ENCODE results near the gene PTPN21. TPM values are rescaled to one million over a fixed set of nuclear protein-coding genes. Genes with fewer than 3 reads are reported as not detected.

PTPN21 gene
- total and polyA plus RNA-seq, 7 donors = 4.7 to 27.3 (median 14.8) TPM

DNA sequence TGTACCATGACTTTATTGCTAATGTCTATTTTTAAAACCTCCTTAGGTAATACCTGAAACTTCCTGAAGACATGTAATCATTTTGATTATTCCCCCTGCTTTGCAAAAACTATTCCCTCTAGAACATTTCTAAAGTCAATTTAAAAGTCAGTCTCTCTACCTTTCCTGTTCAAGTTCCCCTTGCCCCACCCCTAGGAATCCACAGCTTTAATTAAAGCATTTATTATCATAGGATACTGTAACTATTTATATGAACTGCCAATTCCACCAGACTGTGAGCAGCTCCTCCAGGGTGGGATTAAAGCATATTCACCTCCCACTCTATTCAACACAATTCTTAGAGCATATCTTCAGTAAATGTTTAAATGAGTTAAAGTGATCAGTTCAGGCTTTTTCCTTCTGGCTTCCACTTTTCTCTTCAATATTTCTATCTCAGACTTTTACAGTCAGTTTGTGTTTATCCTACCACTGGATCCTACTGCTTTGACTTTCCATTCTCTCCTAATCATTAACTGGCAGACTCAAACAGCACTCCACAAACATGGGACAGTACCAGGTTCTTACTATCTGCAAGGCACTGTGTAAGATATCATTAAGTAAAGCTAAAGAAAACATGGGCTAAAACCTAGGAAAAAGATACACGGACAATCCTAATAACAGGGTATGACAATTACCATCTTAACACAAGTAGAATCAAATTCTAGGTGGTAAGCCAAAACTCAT, 39.1 kb downstream of the PTPN21 start:
- Histone ChIP-seq H3K36me3 (ENCODE audit: insufficient read depth in 1 of 2, low read depth in 1 of 2) (peaks cover 0 to 26% of the 10 kb centered on the region in 2 donors), H3K4me3 (no peak overlapping the region), H3K9me3 (no peaks in the 10 kb centered on the region), H3K27me3 (ENCODE audit: insufficient read depth in 3 of 3, low read length in 2 of 3) (no peaks in the 10 kb centered on the region), H3K4me1 (no peaks in the 10 kb centered on the region), H3K27ac (no peak overlapping the region)
- TF ChIP-seq, protein P1, sequence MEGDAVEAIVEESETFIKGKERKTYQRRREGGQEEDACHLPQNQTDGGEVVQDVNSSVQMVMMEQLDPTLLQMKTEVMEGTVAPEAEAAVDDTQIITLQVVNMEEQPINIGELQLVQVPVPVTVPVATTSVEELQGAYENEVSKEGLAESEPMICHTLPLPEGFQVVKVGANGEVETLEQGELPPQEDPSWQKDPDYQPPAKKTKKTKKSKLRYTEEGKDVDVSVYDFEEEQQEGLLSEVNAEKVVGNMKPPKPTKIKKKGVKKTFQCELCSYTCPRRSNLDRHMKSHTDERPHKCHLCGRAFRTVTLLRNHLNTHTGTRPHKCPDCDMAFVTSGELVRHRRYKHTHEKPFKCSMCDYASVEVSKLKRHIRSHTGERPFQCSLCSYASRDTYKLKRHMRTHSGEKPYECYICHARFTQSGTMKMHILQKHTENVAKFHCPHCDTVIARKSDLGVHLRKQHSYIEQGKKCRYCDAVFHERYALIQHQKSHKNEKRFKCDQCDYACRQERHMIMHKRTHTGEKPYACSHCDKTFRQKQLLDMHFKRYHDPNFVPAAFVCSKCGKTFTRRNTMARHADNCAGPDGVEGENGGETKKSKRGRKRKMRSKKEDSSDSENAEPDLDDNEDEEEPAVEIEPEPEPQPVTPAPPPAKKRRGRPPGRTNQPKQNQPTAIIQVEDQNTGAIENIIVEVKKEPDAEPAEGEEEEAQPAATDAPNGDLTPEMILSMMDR (IDR thresholded peaks at IDR 0.05) = no peak
- intact Hi-C loops (cut with DNase I) = no loop called here
- no peak for DNase-seq
- WGBS, 3 donors = 81 to 88% (median 86%) methylated on average over 1 of the region's 1 CpG
- ATAC-seq = no peak

GRCh38 chr14:88507208-88507607, 47.6 kb downstream of the PTPN21 start:
- TF ChIP-seq, protein P1 (IDR thresholded peaks at IDR 0.05) = no peak
- H3K36me3 ChIP-seq (ENCODE audit: insufficient read depth in 1 of 2, low read depth in 1 of 2) = peaks cover 0 to 52% of the 10 kb centered on the region in 2 donors
- 95 to 97% (median 96%) methylated on average over 1 of the region's 1 CpG for WGBS, 3 donors

GRCh38 chr14:88505621-88506020, 49.2 kb downstream of the PTPN21 start:
- TF ChIP-seq, protein P1 (IDR thresholded peaks at IDR 0.05) = no peak
- Histone ChIP-seq H3K36me3 (ENCODE audit: insufficient read depth in 1 of 2, low read depth in 1 of 2) (peaks cover 3 to 68% of the 10 kb centered on the region in 2 donors), H3K27ac (no peak overlapping the region), H3K4me3 (no peak overlapping the region), H3K27me3 (ENCODE audit: insufficient read depth in 3 of 3, low read length in 2 of 3) (no peaks in the 10 kb centered on the region), H3K9me3 (no peaks in the 10 kb centered on the region), H3K4me1 (no peaks in the 10 kb centered on the region)
- DNase-seq (no peak), ATAC-seq (no peak)
- intact Hi-C loops (cut with DNase I) = no loop called here

More at GRCh38 chr14:88507208-88507607, 47.6 kb downstream of the PTPN21 start:
- H3K27me3 ChIP-seq (ENCODE audit: insufficient read depth in 3 of 3, low read length in 2 of 3) = no peaks in the 10 kb centered on the region
- no peak overlapping the region for H3K27ac ChIP-seq
- no peak for DNase-seq
- H3K4me3 ChIP-seq = no peak overlapping the region
- no peaks in the 10 kb centered on the region for H3K9me3 ChIP-seq
- intact Hi-C loops (cut with DNase I) = no loop called here
- H3K4me1 ChIP-seq = no peaks in the 10 kb centered on the region
- no peak for ATAC-seq

DNA sequence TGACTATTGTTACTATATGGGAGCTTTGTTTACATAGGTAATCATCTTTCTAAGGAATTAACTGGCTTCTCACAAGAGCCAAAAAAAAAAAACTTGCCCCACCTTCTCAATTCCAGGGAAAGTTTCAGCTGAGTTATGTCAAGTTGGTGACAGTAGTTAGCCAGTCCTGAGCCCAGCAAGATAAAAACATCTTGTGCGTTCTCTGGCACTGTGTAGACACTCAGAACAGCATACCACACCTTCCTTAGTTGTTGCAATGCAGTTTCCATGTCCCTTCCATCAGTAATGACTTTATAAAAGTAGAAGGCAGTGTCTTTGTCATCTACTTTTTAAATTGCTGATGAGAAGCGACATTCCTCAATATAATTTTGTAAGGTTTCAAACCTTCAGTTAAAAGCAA, 50.2 kb downstream of the PTPN21 start:
- intact Hi-C loops (cut with DNase I) = no loop called here
- ATAC-seq = no peak
- TF ChIP-seq, protein P1 (IDR thresholded peaks at IDR 0.05) = no peak
- Histone ChIP-seq H3K9me3 (no peaks in the 10 kb centered on the region), H3K27me3 (ENCODE audit: insufficient read depth in 3 of 3, low read length in 2 of 3) (no peaks in the 10 kb centered on the region), H3K27ac (no peak overlapping the region), H3K36me3 (ENCODE audit: insufficient read depth in 1 of 2, low read depth in 1 of 2) (peaks cover 3 to 77% of the 10 kb centered on the region in 2 donors), H3K4me1 (no peaks in the 10 kb centered on the region), H3K4me3 (no peak overlapping the region)
- WGBS, 3 donors = 96 to 100% (median 99%) methylated on average over 2 of the region's 2 CpGs
- no peak for DNase-seq
